ENCODE measurements around the gene SLC6A9. TPM values are rescaled to one million over a fixed set of nuclear protein-coding genes. Genes with fewer than 3 reads are reported as not detected.
A peak's percentile ranks its signal among the peaks of the same experiment; 100 is the strongest.

Gene SLC6A9
- polyA plus RNA-seq, 1 donor, result 3.5 TPM

GRCh38 chr1:44049839-44050238 lies 18.6 kb upstream of the SLC6A9 start:
- DNase-seq, result no peak
- WGBS (ENCODE audit: insufficient coverage, low lambda C conversion rate), result no CpG with 5 or more reads among the region's 2 CpGs
- H3K27ac ChIP-seq (ENCODE audit: low read length), result no peak overlapping the region

GRCh38 chr1:44048532-44049215 lies 17.4 kb upstream of the SLC6A9 start:
- no peak overlapping the region for H3K4me3 ChIP-seq (ENCODE audit: low read length)
- H3K9me3 ChIP-seq (ENCODE audit: control insufficient read depth, low read depth, low read length), result no peaks in the 10 kb centered on the region
- 43% methylated on average over 2 of the region's 3 CpGs for WGBS (ENCODE audit: insufficient coverage, low lambda C conversion rate)
- no peaks in the 10 kb centered on the region for H3K36me3 ChIP-seq (ENCODE audit: control insufficient read depth, insufficient read depth, low read length)
- H3K27me3 ChIP-seq (ENCODE audit: control insufficient read depth, insufficient read depth, low read length), result no peaks in the 10 kb centered on the region
- H3K4me1 ChIP-seq (ENCODE audit: control insufficient read depth, insufficient read depth, low read length), result peaks cover 19% of the 10 kb centered on the region
- DNase-seq, result no peak
- H3K27ac ChIP-seq (ENCODE audit: low read length), result peak overlapping the region; percentile 47

More at GRCh38 chr1:44049839-44050238, 18.6 kb upstream of the SLC6A9 start:
- H3K27me3 ChIP-seq (ENCODE audit: control insufficient read depth, insufficient read depth, low read length), result no peaks in the 10 kb centered on the region
- no peaks in the 10 kb centered on the region for H3K9me3 ChIP-seq (ENCODE audit: control insufficient read depth, low read depth, low read length)
- no peak overlapping the region for H3K4me3 ChIP-seq (ENCODE audit: low read length)
- peaks cover 19% of the 10 kb centered on the region for H3K4me1 ChIP-seq (ENCODE audit: control insufficient read depth, insufficient read depth, low read length)
- no peaks in the 10 kb centered on the region for H3K36me3 ChIP-seq (ENCODE audit: control insufficient read depth, insufficient read depth, low read length)

- H3K9me3 ChIP-seq (ENCODE audit: control insufficient read depth, low read depth, low read length), result no peaks in the 10 kb centered on the region
- peaks cover 19% of the 10 kb centered on the region for H3K4me1 ChIP-seq (ENCODE audit: control insufficient read depth, insufficient read depth, low read length)
- no peak overlapping the region for H3K4me3 ChIP-seq (ENCODE audit: low read length)
- no peaks in the 10 kb centered on the region for H3K36me3 ChIP-seq (ENCODE audit: control insufficient read depth, insufficient read depth, low read length)
- WGBS (ENCODE audit: insufficient coverage, low lambda C conversion rate), result no CpG with 5 or more reads among the region's 1 CpG
- no peaks in the 10 kb centered on the region for H3K27me3 ChIP-seq (ENCODE audit: control insufficient read depth, insufficient read depth, low read length)
- no peak for DNase-seq
- H3K27ac ChIP-seq (ENCODE audit: low read length), result no peak overlapping the region
Measured at GRCh38 chr1:44047131-44047530, 15.9 kb upstream of the SLC6A9 start.

GRCh38 chr1:44045064-44045463 lies 13.8 kb upstream of the SLC6A9 start:
- DNase-seq, result no peak
- no CpG with 5 or more reads among the region's 9 CpGs for WGBS (ENCODE audit: insufficient coverage, low lambda C conversion rate)
- Histone ChIP-seq H3K4me1 (ENCODE audit: control insufficient read depth, insufficient read depth, low read length) (peaks cover 19% of the 10 kb centered on the region), H3K9me3 (ENCODE audit: control insufficient read depth, low read depth, low read length) (no peaks in the 10 kb centered on the region), H3K36me3 (ENCODE audit: control insufficient read depth, insufficient read depth, low read length) (no peaks in the 10 kb centered on the region), H3K27ac (ENCODE audit: low read length) (no peak overlapping the region), H3K4me3 (ENCODE audit: low read length) (no peak overlapping the region), H3K27me3 (ENCODE audit: control insufficient read depth, insufficient read depth, low read length) (no peaks in the 10 kb centered on the region)

GRCh38 chr1:44044071-44044801 lies 13.0 kb upstream of the SLC6A9 start:
- Histone ChIP-seq H3K27ac (ENCODE audit: low read length) (no peak overlapping the region), H3K4me3 (ENCODE audit: low read length) (no peak overlapping the region), H3K4me1 (ENCODE audit: control insufficient read depth, insufficient read depth, low read length) (peaks cover 19% of the 10 kb centered on the region), H3K9me3 (ENCODE audit: control insufficient read depth, low read depth, low read length) (no peaks in the 10 kb centered on the region), H3K36me3 (ENCODE audit: control insufficient read depth, insufficient read depth, low read length) (no peaks in the 10 kb centered on the region), H3K27me3 (ENCODE audit: control insufficient read depth, insufficient read depth, low read length) (no peaks in the 10 kb centered on the region)
- peak in 1 of 2 donors; percentile 22 for DNase-seq
- no CpG with 5 or more reads among the region's 7 CpGs for WGBS (ENCODE audit: insufficient coverage, low lambda C conversion rate)

GRCh38 chr1:44043176-44044070 lies 12.2 kb upstream of the SLC6A9 start:
- no CpG with 5 or more reads among the region's 16 CpGs for WGBS (ENCODE audit: insufficient coverage, low lambda C conversion rate)
- H3K27ac ChIP-seq (ENCODE audit: low read length), result no peak overlapping the region
- H3K9me3 ChIP-seq (ENCODE audit: control insufficient read depth, low read depth, low read length), result no peaks in the 10 kb centered on the region
- H3K4me1 ChIP-seq (ENCODE audit: control insufficient read depth, insufficient read depth, low read length), result peaks cover 14% of the 10 kb centered on the region
- no peaks in the 10 kb centered on the region for H3K36me3 ChIP-seq (ENCODE audit: control insufficient read depth, insufficient read depth, low read length)
- no peaks in the 10 kb centered on the region for H3K27me3 ChIP-seq (ENCODE audit: control insufficient read depth, insufficient read depth, low read length)
- no peak overlapping the region for H3K4me3 ChIP-seq (ENCODE audit: low read length)
- DNase-seq, result no peak

- no peak overlapping the region for H3K4me3 ChIP-seq (ENCODE audit: low read length)
Measured at GRCh38 chr1:44040846-44041245, 9.6 kb upstream of the SLC6A9 start.

GRCh38 chr1:44040418-44040817 lies 9.2 kb upstream of the SLC6A9 start:
- Histone ChIP-seq H3K27me3 (ENCODE audit: control insufficient read depth, insufficient read depth, low read length) (no peaks in the 10 kb centered on the region), H3K4me3 (ENCODE audit: low read length) (no peak overlapping the region), H3K9me3 (ENCODE audit: control insufficient read depth, low read depth, low read length) (no peaks in the 10 kb centered on the region), H3K27ac (ENCODE audit: low read length) (no peak overlapping the region), H3K4me1 (ENCODE audit: control insufficient read depth, insufficient read depth, low read length) (peaks cover 11% of the 10 kb centered on the region), H3K36me3 (ENCODE audit: control insufficient read depth, insufficient read depth, low read length) (no peaks in the 10 kb centered on the region)
- DNase-seq, result no peak
- 100% methylated on average over 1 of the region's 2 CpGs for WGBS (ENCODE audit: insufficient coverage, low lambda C conversion rate)

More at GRCh38 chr1:44040846-44041245, 9.6 kb upstream of the SLC6A9 start:
- 78% methylated on average over 4 of the region's 4 CpGs for WGBS (ENCODE audit: insufficient coverage, low lambda C conversion rate)
- Histone ChIP-seq H3K9me3 (ENCODE audit: control insufficient read depth, low read depth, low read length) (no peaks in the 10 kb centered on the region), H3K27ac (ENCODE audit: low read length) (no peak overlapping the region), H3K27me3 (ENCODE audit: control insufficient read depth, insufficient read depth, low read length) (no peaks in the 10 kb centered on the region), H3K36me3 (ENCODE audit: control insufficient read depth, insufficient read depth, low read length) (no peaks in the 10 kb centered on the region), H3K4me1 (ENCODE audit: control insufficient read depth, insufficient read depth, low read length) (peaks cover 7% of the 10 kb centered on the region)
- DNase-seq, result no peak

- DNase-seq, result no peak
- H3K27me3 ChIP-seq (ENCODE audit: control insufficient read depth, insufficient read depth, low read length), result no peaks in the 10 kb centered on the region
- H3K27ac ChIP-seq (ENCODE audit: low read length), result no peak overlapping the region
Measured at GRCh38 chr1:44038876-44039657, 7.8 kb upstream of the SLC6A9 start.

More at GRCh38 chr1:44038876-44039657, 7.8 kb upstream of the SLC6A9 start:
- Histone ChIP-seq H3K4me1 (ENCODE audit: control insufficient read depth, insufficient read depth, low read length) (peaks cover 11% of the 10 kb centered on the region), H3K4me3 (ENCODE audit: low read length) (no peak overlapping the region), H3K9me3 (ENCODE audit: control insufficient read depth, low read depth, low read length) (no peaks in the 10 kb centered on the region), H3K36me3 (ENCODE audit: control insufficient read depth, insufficient read depth, low read length) (no peaks in the 10 kb centered on the region)
- WGBS (ENCODE audit: insufficient coverage, low lambda C conversion rate), result 83% methylated on average over 1 of the region's 2 CpGs
